DND-41 (cell line): Measurements from ENCODE around the gene ROCK2.

ENCODE experiments used
- CTCF ChIP-seq: IDR thresholded peaks from 2 replicates; pipeline ENCODE4 v1.5.1; 2012; ENCODE audit warnings: borderline replicate concordance, low read length, moderate library complexity, mild to moderate bottlenecking; ENCODE audit not compliant: poor library complexity, severe bottlenecking; ENCODE audit errors: extremely low read depth
- EZH2 ChIP-seq: IDR thresholded peaks from 3 replicates; pipeline ENCODE4 v1.6.1; 2012; ENCODE audit warnings: borderline replicate concordance, low read depth, mild to moderate bottlenecking, moderate library complexity, low read length, inconsistent platforms; ENCODE audit not compliant: severe bottlenecking

GRCh38 chr2:11244091-11244826 lies 100.2 kb downstream of the ROCK2 start:
- no peak for TF ChIP-seq CTCF
- TF ChIP-seq EZH2: no peak
